K562 (cell line): Measurements from ENCODE around the gene ATG4D. TPM values are rescaled to one million over a fixed set of nuclear protein-coding genes. Genes with fewer than 3 reads are reported as not detected.

Experiments
- ETS2 ChIP-seq: IDR thresholded peaks from 2 replicates; pipeline ENCODE4 v1.6.1; 2016; ENCODE audit warnings: borderline replicate concordance, missing genetic modification characterization, mild to moderate bottlenecking, moderate library complexity, missing compliant biosample characterization; ENCODE audit not compliant: poor library complexity, severe bottlenecking
- ETV5 ChIP-seq: sonication (generic); formaldehyde crosslinking; IDR thresholded peaks from 2 replicates; pipeline ENCODE4 v1.4.0; 2020; ENCODE audit warnings: low read depth, mild to moderate bottlenecking, missing genetic modification reagents
- HMG20A ChIP-seq: fragments of 450-650 bp; formaldehyde crosslinking; conservative IDR thresholded peaks from 2 replicates; pipeline ENCODE4 v1.4.0; 2020; ENCODE audit warnings: mild to moderate bottlenecking, mixed read lengths
- ILK ChIP-seq: fragments of 450-650 bp; IDR thresholded peaks from 2 replicates; pipeline ENCODE4 v1.6.1; 2016; ENCODE audit warnings: missing genetic modification characterization, low read depth, mild to moderate bottlenecking, missing compliant biosample characterization, moderate library complexity, borderline replicate concordance
- KAT8 ChIP-seq: fragments of 450-650 bp; IDR thresholded peaks from 2 replicates; pipeline ENCODE4 v1.6.1; 2016; ENCODE audit warnings: low read depth, mild to moderate bottlenecking
- MAZ ChIP-seq, 2 experiments: fragments of 450-650 bp in 1 of 2; sonication (generic) in 1 of 2; formaldehyde crosslinking; IDR thresholded peaks in 1 of 2; conservative IDR thresholded peaks in 1 of 2; 2 replicates each; pipeline versions ENCODE4 v1.4.0 to v1.5.0; 2020; ENCODE audit warnings: mild to moderate bottlenecking in 1 of 2, missing genetic modification reagents in 1 of 2
- MEF2A ChIP-seq: IDR thresholded peaks from 2 replicates; pipeline ENCODE4 v1.6.1; 2011; ENCODE audit warnings: low read depth, mild to moderate bottlenecking, low read length, moderate library complexity; ENCODE audit not compliant: control insufficient read depth
- MTA1 ChIP-seq: fragments of 450-650 bp; IDR thresholded peaks from 2 replicates; pipeline ENCODE4 v1.6.1; 2017; ENCODE audit warnings: borderline replicate concordance
- NR4A1 ChIP-seq, 2 experiments: fragments of 250-450 bp in 1 of 2; fragments of 450-650 bp in 1 of 2; sonication (Bioruptor Pico) in 1 of 2; IDR thresholded peaks; 2 replicates each; pipeline versions ENCODE4 v1.4.0 to v1.6.1; 2016 to 2020; ENCODE audit warnings: mild to moderate bottlenecking in 2 of 2, missing compliant biosample characterization in 1 of 2, missing genetic modification characterization in 1 of 2, moderate library complexity in 1 of 2
- REST ChIP-seq, 2 experiments: fragments of 450-650 bp; formaldehyde crosslinking in 1 of 2; IDR thresholded peaks; 2 replicates each; pipeline versions ENCODE4 v1.4.0 to v1.6.1; 2014 to 2020; ENCODE audit warnings: mild to moderate bottlenecking in 2 of 2, borderline replicate concordance in 1 of 2, low read depth in 1 of 2
- ZEB2 ChIP-seq: fragments of 450-650 bp; IDR thresholded peaks from 2 replicates; pipeline ENCODE4 v1.6.1; 2016
- ZNF511 ChIP-seq: sonication (generic); formaldehyde crosslinking; IDR thresholded peaks from 2 replicates; pipeline ENCODE4 v1.8.0; 2022; ENCODE audit warnings: mild to moderate bottlenecking, missing genetic modification reagents
- ZNF57 ChIP-seq: fragments of 450-650 bp; formaldehyde crosslinking; IDR thresholded peaks from 2 replicates; pipeline ENCODE4 v1.4.0; 2020; ENCODE audit warnings: mild to moderate bottlenecking, moderate library complexity
- ZNF77 ChIP-seq: fragments of 250-450 bp; sonication (Bioruptor Pico); IDR thresholded peaks from 2 replicates; pipeline ENCODE4 v1.5.0; 2020
- polyA plus RNA-seq, 8 experiments: library from polyadenylated mRNA; depleted of rRNA in 4 of 8; stranded (reverse) in 5 of 8; unstranded in 3 of 8; fragments of >200 nt; fragmentation: Nextera tagmentation in 2 of 8; fragmentation: Illumina TruSeq in 1 of 8; extraction: Ambion mirVana in 2 of 8; extraction: Trizol in 1 of 8; gene quantifications; 2 replicates each; pipeline versions ENCODE4 v1.2.1 to v1.2.3, GENCODE V29; 2011 to 2014; ENCODE audit warnings: inconsistent platforms in 1 of 8, missing spikeins in 1 of 8
- total RNA-seq, 7 experiments: library from RNA; depleted of rRNA in 6 of 7; stranded (reverse); fragments of >200 nt in 6 of 7; fragmentation: Illumina TruSeq in 2 of 7; extraction: Trizol in 2 of 7; gene quantifications; 2 replicates each; pipeline versions ENCODE4 v1.2.1 to v1.2.3, GENCODE V29; 2011 to 2021; ENCODE audit warnings: low replicate concordance in 1 of 7
- TF ChIP-seq, protein P1 (sequence below): fragments of 250-450 bp; sonication (Bioruptor Pico); IDR thresholded peaks from 2 replicates; pipeline ENCODE4 v1.8.0; 2022; ENCODE audit warnings: inconsistent platforms, mild to moderate bottlenecking, moderate library complexity, borderline replicate concordance
- TF ChIP-seq, protein P2 (sequence below): fragments of 250-450 bp; sonication (Bioruptor Pico); IDR thresholded peaks from 2 replicates; pipeline ENCODE4 v1.4.0; 2020; ENCODE audit warnings: borderline replicate concordance

ATG4D gene
- total and polyA plus RNA-seq, 9 of the 15 experiments (the other 6 are each of a cell fraction or from before 2014, with no cell fraction given), result 0.51 to 66.1 (median 22.9) TPM

GRCh38 chr19:10565028-10565566, 21.4 kb downstream of the ATG4D start (continued):
- no peak for TF ChIP-seq ETV5 (CRISPR knock-in tag)
- TF ChIP-seq KAT8, result no peak
- TF ChIP-seq ETS2 (tag), result no peak
- TF ChIP-seq, protein P1, sequence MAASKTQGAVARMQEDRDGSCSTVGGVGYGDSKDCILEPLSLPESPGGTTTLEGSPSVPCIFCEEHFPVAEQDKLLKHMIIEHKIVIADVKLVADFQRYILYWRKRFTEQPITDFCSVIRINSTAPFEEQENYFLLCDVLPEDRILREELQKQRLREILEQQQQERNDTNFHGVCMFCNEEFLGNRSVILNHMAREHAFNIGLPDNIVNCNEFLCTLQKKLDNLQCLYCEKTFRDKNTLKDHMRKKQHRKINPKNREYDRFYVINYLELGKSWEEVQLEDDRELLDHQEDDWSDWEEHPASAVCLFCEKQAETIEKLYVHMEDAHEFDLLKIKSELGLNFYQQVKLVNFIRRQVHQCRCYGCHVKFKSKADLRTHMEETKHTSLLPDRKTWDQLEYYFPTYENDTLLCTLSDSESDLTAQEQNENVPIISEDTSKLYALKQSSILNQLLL (CRISPR knock-in tag), result no peak
- no peak for TF ChIP-seq ILK (tag)
- no peak for TF ChIP-seq ZNF57 (CRISPR knock-in tag)
- peak; percentile 59 for TF ChIP-seq ZEB2
- TF ChIP-seq ZNF77 (CRISPR knock-in tag), result no peak
- TF ChIP-seq, protein P2, sequence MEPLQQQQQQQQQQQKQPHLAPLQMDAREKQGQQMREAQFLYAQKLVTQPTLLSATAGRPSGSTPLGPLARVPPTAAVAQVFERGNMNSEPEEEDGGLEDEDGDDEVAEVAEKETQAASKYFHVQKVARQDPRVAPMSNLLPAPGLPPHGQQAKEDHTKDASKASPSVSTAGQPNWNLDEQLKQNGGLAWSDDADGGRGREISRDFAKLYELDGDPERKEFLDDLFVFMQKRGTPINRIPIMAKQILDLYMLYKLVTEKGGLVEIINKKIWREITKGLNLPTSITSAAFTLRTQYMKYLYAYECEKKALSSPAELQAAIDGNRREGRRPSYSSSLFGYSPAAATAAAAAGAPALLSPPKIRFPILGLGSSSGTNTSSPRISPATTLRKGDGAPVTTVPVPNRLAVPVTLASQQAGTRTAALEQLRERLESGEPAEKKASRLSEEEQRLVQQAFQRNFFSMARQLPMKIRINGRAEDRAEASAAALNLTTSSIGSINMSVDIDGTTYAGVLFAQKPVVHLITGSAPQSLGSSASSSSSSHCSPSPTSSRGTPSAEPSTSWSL (CRISPR knock-in tag), result no peak
- TF ChIP-seq ZNF511 (CRISPR knock-in tag), result no peak
- no peak for TF ChIP-seq HMG20A
- no peak for TF ChIP-seq REST (IDR thresholded peaks at IDR 0.05; ENCODE audit: borderline replicate concordance)
- TF ChIP-seq REST (CRISPR knock-in tag; IDR thresholded peaks at IDR 0.05; ENCODE audit: low read depth), result no peak
- TF ChIP-seq NR4A1 (CRISPR knock-in tag; IDR thresholded peaks at IDR 0.05), result no peak
- TF ChIP-seq NR4A1 (tag; IDR thresholded peaks at IDR 0.05), result no peak
- TF ChIP-seq MTA1, result no peak
- TF ChIP-seq MEF2A, result no peak
- no peak for TF ChIP-seq MAZ (CRISPR knock-in tag; conservative IDR thresholded peaks at IDR 0.05 in 1 of 2, IDR thresholded peaks at IDR 0.05 in 1 of 2)
